ENCODE data around the gene GALNT9.

DNA sequence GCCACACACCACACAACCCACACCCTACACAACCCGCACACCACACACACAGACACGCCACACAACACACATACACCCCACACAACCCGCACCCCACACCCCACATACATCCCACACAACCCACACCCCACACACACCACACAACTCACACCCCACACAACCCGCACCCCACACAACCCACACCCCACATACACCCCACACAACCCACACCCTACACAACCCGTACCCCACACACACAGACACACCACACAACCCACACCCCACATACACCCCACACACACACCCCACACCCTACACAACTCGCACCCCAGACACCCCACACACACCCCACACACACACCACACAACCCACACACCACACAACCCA lies 106.6 kb downstream of the GALNT9 start:
- no peak for TF ChIP-seq POLR2AphosphoS5 (IDR thresholded peaks at IDR 0.05)
- TF ChIP-seq, protein P1, sequence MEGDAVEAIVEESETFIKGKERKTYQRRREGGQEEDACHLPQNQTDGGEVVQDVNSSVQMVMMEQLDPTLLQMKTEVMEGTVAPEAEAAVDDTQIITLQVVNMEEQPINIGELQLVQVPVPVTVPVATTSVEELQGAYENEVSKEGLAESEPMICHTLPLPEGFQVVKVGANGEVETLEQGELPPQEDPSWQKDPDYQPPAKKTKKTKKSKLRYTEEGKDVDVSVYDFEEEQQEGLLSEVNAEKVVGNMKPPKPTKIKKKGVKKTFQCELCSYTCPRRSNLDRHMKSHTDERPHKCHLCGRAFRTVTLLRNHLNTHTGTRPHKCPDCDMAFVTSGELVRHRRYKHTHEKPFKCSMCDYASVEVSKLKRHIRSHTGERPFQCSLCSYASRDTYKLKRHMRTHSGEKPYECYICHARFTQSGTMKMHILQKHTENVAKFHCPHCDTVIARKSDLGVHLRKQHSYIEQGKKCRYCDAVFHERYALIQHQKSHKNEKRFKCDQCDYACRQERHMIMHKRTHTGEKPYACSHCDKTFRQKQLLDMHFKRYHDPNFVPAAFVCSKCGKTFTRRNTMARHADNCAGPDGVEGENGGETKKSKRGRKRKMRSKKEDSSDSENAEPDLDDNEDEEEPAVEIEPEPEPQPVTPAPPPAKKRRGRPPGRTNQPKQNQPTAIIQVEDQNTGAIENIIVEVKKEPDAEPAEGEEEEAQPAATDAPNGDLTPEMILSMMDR (IDR thresholded peaks at IDR 0.05): no peak
- TF ChIP-seq EP300 (IDR thresholded peaks at IDR 0.05): no peak
- no peak for TF ChIP-seq POLR2A (IDR thresholded peaks at IDR 0.05)
